HepG2 (cell line): ENCODE results near the gene TBCD. TPM values are rescaled to one million over a fixed set of nuclear protein-coding genes. Genes with fewer than 3 reads are reported as not detected.

ENCODE experiments used
- FOSL2 ChIP-seq: sonication (generic); formaldehyde crosslinking; IDR thresholded peaks from 2 replicates; pipeline ENCODE4 v1.4.0; 2020; ENCODE audit warnings: missing genetic modification reagents
- FOXK2 ChIP-seq: fragments of 450-650 bp; IDR thresholded peaks from 2 replicates; pipeline ENCODE4 v1.6.1; 2016
- IKZF5 ChIP-seq: IDR thresholded peaks from 2 replicates; pipeline ENCODE4 v1.6.1; 2018; ENCODE audit warnings: missing genetic modification reagents, mild to moderate bottlenecking, missing compliant biosample characterization
- MBNL3 ChIP-seq: fragments of 250-450 bp; sonication (Bioruptor Pico); conservative IDR thresholded peaks from 2 replicates; pipeline ENCODE4 v1.8.0; 2022; ENCODE audit warnings: mild to moderate bottlenecking, inconsistent platforms
- MIER3 ChIP-seq: IDR thresholded peaks from 2 replicates; pipeline ENCODE4 v1.6.1; 2016; ENCODE audit warnings: missing compliant biosample characterization, borderline replicate concordance
- MLLT10 ChIP-seq: sonication (generic); formaldehyde crosslinking; IDR thresholded peaks from 2 replicates; pipeline ENCODE4 v1.4.0; 2020; ENCODE audit warnings: missing genetic modification reagents
- MYC ChIP-seq: sonication (generic); formaldehyde crosslinking; IDR thresholded peaks from 2 replicates; pipeline ENCODE4 v1.9.0; 2021; ENCODE audit warnings: missing genetic modification reagents, borderline replicate concordance
- POLR2G ChIP-seq: fragments of 200-400 bp; formaldehyde crosslinking; IDR thresholded peaks from 2 replicates; pipeline ENCODE4 v1.6.1; 2018; ENCODE audit warnings: mild to moderate bottlenecking, low read depth, low read length, moderate library complexity
- REL ChIP-seq: sonication (generic); formaldehyde crosslinking; conservative IDR thresholded peaks from 2 replicates; pipeline ENCODE4 v1.8.0; 2022; ENCODE audit warnings: mild to moderate bottlenecking, missing genetic modification reagents, moderate library complexity
- TBL1XR1 ChIP-seq: fragments of 150-350 bp; IDR thresholded peaks from 2 replicates; pipeline ENCODE4 v1.6.1; 2014; ENCODE audit warnings: borderline replicate concordance, low read length; ENCODE audit not compliant: partially characterized antibody
- ZKSCAN8 ChIP-seq: IDR thresholded peaks from 2 replicates; pipeline ENCODE4 v1.6.1; 2016; ENCODE audit warnings: borderline replicate concordance, missing genetic modification reagents, missing compliant biosample characterization
- ZNF430 ChIP-seq: sonication (generic); formaldehyde crosslinking; IDR thresholded peaks from 2 replicates; pipeline ENCODE4 v1.9.0; 2021; ENCODE audit warnings: mild to moderate bottlenecking, missing genetic modification reagents
- ZNF678 ChIP-seq: sonication (generic); formaldehyde crosslinking; IDR thresholded peaks from 2 replicates; pipeline ENCODE4 v1.4.0; 2020; ENCODE audit warnings: mild to moderate bottlenecking, missing genetic modification reagents
- ZSCAN29 ChIP-seq: sonication (generic); formaldehyde crosslinking; conservative IDR thresholded peaks from 2 replicates; pipeline ENCODE4 v1.4.0; 2020; ENCODE audit warnings: mild to moderate bottlenecking, missing genetic modification reagents
- polyA plus RNA-seq, 8 experiments: library from polyadenylated mRNA; depleted of rRNA in 3 of 8; stranded (reverse) in 7 of 8; unstranded in 1 of 8; fragments of >200 nt; fragmentation: Illumina TruSeq in 4 of 8; extraction: Trizol in 4 of 8; gene quantifications; 2 replicates each; pipeline versions ENCODE4 v1.2.1 to v1.2.3, GENCODE V29; 2011 to 2016; ENCODE audit warnings: low read depth in 4 of 8, missing spikeins in 1 of 8, mixed read lengths in 1 of 8; ENCODE audit not compliant: insufficient read depth in 1 of 8
- total RNA-seq, 5 experiments: library from RNA; depleted of rRNA; stranded (reverse); fragments of >200 nt; fragmentation: Illumina TruSeq; extraction: Trizol; gene quantifications; 2 replicates each; pipeline ENCODE4 v1.2.3, GENCODE V29; 2016; ENCODE audit warnings: low read depth in 1 of 5
- TF ChIP-seq, protein P1 (sequence below), 2 experiments: IDR thresholded peaks; 2 replicates each; pipeline ENCODE4 v1.6.1; 2011 to 2012; ENCODE audit warnings: low read length in 2 of 2, borderline replicate concordance in 1 of 2, low read depth in 1 of 2, mild to moderate bottlenecking in 1 of 2, moderate library complexity in 1 of 2
- TF ChIP-seq, protein P2 (sequence below): IDR thresholded peaks from 2 replicates; pipeline ENCODE4 v1.6.1; 2016; ENCODE audit warnings: mild to moderate bottlenecking, missing biosample characterization, missing genetic modification reagents
- TF ChIP-seq, protein P3 (sequence below), 2 experiments: sonication (generic) in 1 of 2; formaldehyde crosslinking in 1 of 2; IDR thresholded peaks; 2 replicates each; pipeline versions ENCODE4 v1.4.0 to v1.6.1; 2018 to 2020; ENCODE audit warnings: missing genetic modification reagents in 2 of 2, borderline replicate concordance in 1 of 2, low read depth in 1 of 2, mild to moderate bottlenecking in 1 of 2, missing biosample characterization in 1 of 2

Gene TBCD
- total and polyA plus RNA-seq, 2 of the 13 experiments (the other 11 are each of a cell fraction or from before 2014, with no cell fraction given) = 33.9 to 54.8 TPM

DNA sequence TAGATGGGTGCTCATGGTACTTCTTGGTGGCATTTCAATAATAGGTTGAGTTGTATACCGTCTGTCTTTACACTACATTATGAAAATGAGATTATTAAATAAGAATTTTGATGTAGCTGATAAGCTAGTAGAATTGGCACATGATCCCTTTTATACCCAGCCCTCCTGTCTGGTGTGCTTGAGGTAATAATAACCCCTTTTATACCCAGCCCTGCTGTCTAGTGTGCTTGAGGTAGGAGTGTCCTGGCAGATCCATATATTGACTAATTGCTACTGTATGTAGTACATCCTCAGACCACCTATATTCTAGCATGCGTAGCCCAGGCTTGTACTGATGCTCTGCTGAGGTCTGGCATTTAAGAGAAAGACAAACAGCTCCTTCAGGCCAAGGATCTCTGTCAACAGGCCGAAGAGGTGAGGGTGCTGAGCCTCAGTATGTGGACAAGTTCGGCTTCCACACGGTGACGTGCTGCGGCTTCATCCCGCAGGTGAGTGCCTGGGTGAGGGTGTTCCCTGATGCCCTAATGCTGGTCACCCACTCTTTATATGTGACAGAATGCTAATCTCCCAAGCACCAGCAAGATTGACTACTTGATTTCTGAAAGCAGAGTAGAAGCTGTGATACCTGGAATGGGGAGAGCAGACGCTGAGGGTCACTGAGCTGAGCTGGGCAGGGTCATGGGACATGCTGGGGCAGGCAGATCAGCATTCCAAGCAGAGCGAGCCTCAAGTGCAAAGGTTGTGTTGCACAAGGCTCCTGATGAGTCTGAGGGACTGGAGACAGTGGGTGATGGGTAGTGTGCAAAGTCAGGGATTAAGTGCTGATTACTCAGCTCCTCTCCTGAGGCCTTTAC, 10.7 kb upstream of the TBCD start (continued):
- TF ChIP-seq FOSL2 (CRISPR knock-in tag) (peak; percentile 94), POLR2G (no peak), REL (CRISPR knock-in tag) (no peak), MBNL3 (CRISPR knock-in tag) (no peak), ZNF678 (no peak), ZSCAN29 (no peak), ZNF430 (CRISPR knock-in tag) (peak; percentile 87), MYC (CRISPR knock-in tag) (peak; percentile 83; the same call in 1 of the 2 replicates), MIER3 (CRISPR knock-in tag) (peak; percentile 98; the same call in 1 of the 2 replicates), FOXK2 (no peak), MLLT10 (CRISPR knock-in tag) (no peak), TBL1XR1 (no peak), ZKSCAN8 (peak; percentile 81; the same call in 1 of the 2 replicates), IKZF5 (CRISPR knock-in tag) (peak; percentile 69; the same call in 1 of the 2 replicates)
- TF ChIP-seq, protein P1, sequence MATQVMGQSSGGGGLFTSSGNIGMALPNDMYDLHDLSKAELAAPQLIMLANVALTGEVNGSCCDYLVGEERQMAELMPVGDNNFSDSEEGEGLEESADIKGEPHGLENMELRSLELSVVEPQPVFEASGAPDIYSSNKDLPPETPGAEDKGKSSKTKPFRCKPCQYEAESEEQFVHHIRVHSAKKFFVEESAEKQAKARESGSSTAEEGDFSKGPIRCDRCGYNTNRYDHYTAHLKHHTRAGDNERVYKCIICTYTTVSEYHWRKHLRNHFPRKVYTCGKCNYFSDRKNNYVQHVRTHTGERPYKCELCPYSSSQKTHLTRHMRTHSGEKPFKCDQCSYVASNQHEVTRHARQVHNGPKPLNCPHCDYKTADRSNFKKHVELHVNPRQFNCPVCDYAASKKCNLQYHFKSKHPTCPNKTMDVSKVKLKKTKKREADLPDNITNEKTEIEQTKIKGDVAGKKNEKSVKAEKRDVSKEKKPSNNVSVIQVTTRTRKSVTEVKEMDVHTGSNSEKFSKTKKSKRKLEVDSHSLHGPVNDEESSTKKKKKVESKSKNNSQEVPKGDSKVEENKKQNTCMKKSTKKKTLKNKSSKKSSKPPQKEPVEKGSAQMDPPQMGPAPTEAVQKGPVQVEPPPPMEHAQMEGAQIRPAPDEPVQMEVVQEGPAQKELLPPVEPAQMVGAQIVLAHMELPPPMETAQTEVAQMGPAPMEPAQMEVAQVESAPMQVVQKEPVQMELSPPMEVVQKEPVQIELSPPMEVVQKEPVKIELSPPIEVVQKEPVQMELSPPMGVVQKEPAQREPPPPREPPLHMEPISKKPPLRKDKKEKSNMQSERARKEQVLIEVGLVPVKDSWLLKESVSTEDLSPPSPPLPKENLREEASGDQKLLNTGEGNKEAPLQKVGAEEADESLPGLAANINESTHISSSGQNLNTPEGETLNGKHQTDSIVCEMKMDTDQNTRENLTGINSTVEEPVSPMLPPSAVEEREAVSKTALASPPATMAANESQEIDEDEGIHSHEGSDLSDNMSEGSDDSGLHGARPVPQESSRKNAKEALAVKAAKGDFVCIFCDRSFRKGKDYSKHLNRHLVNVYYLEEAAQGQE (IDR thresholded peaks at IDR 0.05; ENCODE audit: borderline replicate concordance in 1 of 2, low read depth in 1 of 2, low read length in 2 of 2) = no peak
- TF ChIP-seq, protein P2, sequence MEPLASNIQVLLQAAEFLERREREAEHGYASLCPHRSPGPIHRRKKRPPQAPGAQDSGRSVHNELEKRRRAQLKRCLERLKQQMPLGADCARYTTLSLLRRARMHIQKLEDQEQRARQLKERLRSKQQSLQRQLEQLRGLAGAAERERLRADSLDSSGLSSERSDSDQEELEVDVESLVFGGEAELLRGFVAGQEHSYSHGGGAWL (CRISPR knock-in tag) = peak; percentile 23; the same call in 1 of the 2 replicates
- TF ChIP-seq, protein P3, sequence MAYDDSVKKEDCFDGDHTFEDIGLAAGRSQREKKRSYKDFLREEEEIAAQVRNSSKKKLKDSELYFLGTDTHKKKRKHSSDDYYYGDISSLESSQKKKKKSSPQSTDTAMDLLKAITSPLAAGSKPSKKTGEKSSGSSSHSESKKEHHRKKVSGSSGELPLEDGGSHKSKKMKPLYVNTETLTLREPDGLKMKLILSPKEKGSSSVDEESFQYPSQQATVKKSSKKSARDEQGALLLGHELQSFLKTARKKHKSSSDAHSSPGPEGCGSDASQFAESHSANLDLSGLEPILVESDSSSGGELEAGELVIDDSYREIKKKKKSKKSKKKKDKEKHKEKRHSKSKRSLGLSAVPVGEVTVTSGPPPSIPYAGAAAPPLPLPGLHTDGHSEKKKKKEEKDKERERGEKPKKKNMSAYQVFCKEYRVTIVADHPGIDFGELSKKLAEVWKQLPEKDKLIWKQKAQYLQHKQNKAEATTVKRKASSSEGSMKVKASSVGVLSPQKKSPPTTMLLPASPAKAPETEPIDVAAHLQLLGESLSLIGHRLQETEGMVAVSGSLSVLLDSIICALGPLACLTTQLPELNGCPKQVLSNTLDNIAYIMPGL (CRISPR knock-in tag; IDR thresholded peaks at IDR 0.05; ENCODE audit: borderline replicate concordance in 1 of 2, low read depth in 1 of 2) = peak; percentile 58 to 70; a peak in 2 of 4 replicates
